ENCODE data around the gene PRUNE1. TPM values are rescaled to one million over a fixed set of nuclear protein-coding genes. Genes with fewer than 3 reads are reported as not detected.

The PRUNE1 gene
- total RNA-seq, 2 experiments from 2014 or later = 18.8 to 20.8 TPM

- Histone ChIP-seq H3K4me2 (ENCODE audit: low read length) (no peak overlapping the region), H3K9me2 (ENCODE audit: insufficient read depth, low read length) (no peaks in the 10 kb centered on the region), H3K27ac (ENCODE audit: low read depth, low read length, poor library complexity, severe bottlenecking) (no peak overlapping the region), H2AFZ (ENCODE audit: low read length) (no peak overlapping the region), H3K4me1 (ENCODE audit: insufficient read depth, low read length, poor library complexity, severe bottlenecking) (no peaks in the 10 kb centered on the region), H3K79me2 (ENCODE audit: insufficient read depth, low read depth, low read length) (no peaks in the 10 kb centered on the region), H3K9me3 (ENCODE audit: low read length) (no peaks in the 10 kb centered on the region), H3K36me3 (ENCODE audit: insufficient read depth, low read length) (peaks cover 34% of the 10 kb centered on the region), H3K4me3 (ENCODE audit: low read depth, low read length, poor library complexity, severe bottlenecking) (no peak overlapping the region), H4K20me1 (ENCODE audit: insufficient read depth, low read length) (no peaks in the 10 kb centered on the region)
- TF ChIP-seq EZH2phosphoT487 (IDR thresholded peaks at IDR 0.05; ENCODE audit: borderline replicate concordance, low read depth, low read length) (no peak), CTCF (conservative IDR thresholded peaks at IDR 0.05; ENCODE audit: low read length) (no peak)
- CTCF ChIA-PET (ENCODE audit: unreplicated experiment) = no interaction called here
- BruUV-seq (replicated peaks) = TSS peak; percentile 65
- intact Hi-C loops (cut with micrococcal nuclease; ENCODE audit: unreplicated experiment) = no loop called here
- no peak for DNase-seq (ENCODE audit: low spot score)
- POLR2A ChIA-PET = no interaction called here
These were observed 26.9 kb downstream of the PRUNE1 start for GRCh38 chr1:151035167-151035566.

DNA sequence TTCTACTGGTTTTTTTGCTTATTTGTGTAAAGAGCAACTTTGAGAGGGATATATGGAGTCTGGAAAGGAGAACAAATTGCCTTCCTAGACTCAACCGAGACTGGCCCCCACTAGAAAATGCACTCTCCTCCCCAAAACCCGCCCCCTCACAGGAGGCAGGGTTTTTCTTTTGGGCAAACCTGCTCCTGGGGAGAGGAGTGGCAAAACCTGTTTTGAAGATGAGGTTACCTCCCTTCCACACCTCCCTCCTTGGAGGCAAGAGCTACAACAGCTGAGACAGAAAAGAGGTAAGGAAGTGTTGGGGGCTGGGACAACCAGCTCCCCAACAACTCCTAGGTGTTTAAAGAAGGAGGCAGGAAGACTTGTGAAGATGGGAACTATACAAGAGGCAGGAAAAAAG is 28.1 kb downstream of the PRUNE1 start, which contains the start of gene BNIPL:
BNIPL (plus strand) TSS at position 231 of the 400 bp plus-strand sequence; CDS start at position 371, 140 bp downstream.
- BruUV-seq (replicated peaks) = no TSS peak
- ChIA-PET CTCF (ENCODE audit: unreplicated experiment) (no interaction called here), POLR2A (interaction anchor here (0.7 to 1.5 kb wide), 2 partner anchors 9 to 24 kb away, joined by 3 read pairs; no protein-coding TSS in a partner anchor)
- DNase-seq (ENCODE audit: low spot score) = no peak
- H3K9me2 ChIP-seq (ENCODE audit: insufficient read depth, low read length) = no peaks in the 10 kb centered on the region
- TF ChIP-seq EZH2phosphoT487 (IDR thresholded peaks at IDR 0.05; ENCODE audit: borderline replicate concordance, low read depth, low read length) (no peak), CTCF (conservative IDR thresholded peaks at IDR 0.05; ENCODE audit: low read length) (no peak)
- no peak within 1 kb of the TSS for H3K27ac ChIP-seq (ENCODE audit: low read depth, low read length, poor library complexity, severe bottlenecking)
- no peaks in the 10 kb centered on the region for H3K79me2 ChIP-seq (ENCODE audit: insufficient read depth, low read depth, low read length)
- no peak within 1 kb of the TSS for H3K4me3 ChIP-seq (ENCODE audit: low read depth, low read length, poor library complexity, severe bottlenecking)
- no peaks in the 10 kb centered on the region for H3K9me3 ChIP-seq (ENCODE audit: low read length)
- H3K36me3 ChIP-seq (ENCODE audit: insufficient read depth, low read length) = peaks cover 25% of the 10 kb centered on the region
- H4K20me1 ChIP-seq (ENCODE audit: insufficient read depth, low read length) = no peaks in the 10 kb centered on the region
- no peak within 1 kb of the TSS for H3K4me2 ChIP-seq (ENCODE audit: low read length)
- intact Hi-C loops (cut with micrococcal nuclease; ENCODE audit: unreplicated experiment) = no loop called here
- no peaks in the 10 kb centered on the region for H3K4me1 ChIP-seq (ENCODE audit: insufficient read depth, low read length, poor library complexity, severe bottlenecking)
- no peak within 1 kb of the TSS for H2AFZ ChIP-seq (ENCODE audit: low read length)

- ChIA-PET CTCF (ENCODE audit: unreplicated experiment) (no interaction called here), POLR2A (interaction anchor here (0.6 to 1.5 kb wide), 3 partner anchors 9 to 71 kb away, joined by 3 read pairs; no protein-coding TSS in a partner anchor)
- no TSS peak for BruUV-seq (replicated peaks)
- no peak overlapping the region for H3K4me3 ChIP-seq (ENCODE audit: low read depth, low read length, poor library complexity, severe bottlenecking)
- no peaks in the 10 kb centered on the region for H3K79me2 ChIP-seq (ENCODE audit: insufficient read depth, low read depth, low read length)
- H2AFZ ChIP-seq (ENCODE audit: low read length) = no peak overlapping the region
- no peak for DNase-seq (ENCODE audit: low spot score)
- no peaks in the 10 kb centered on the region for H4K20me1 ChIP-seq (ENCODE audit: insufficient read depth, low read length)
- H3K4me1 ChIP-seq (ENCODE audit: insufficient read depth, low read length, poor library complexity, severe bottlenecking) = no peaks in the 10 kb centered on the region
- no peak for TF ChIP-seq EZH2phosphoT487 (IDR thresholded peaks at IDR 0.05; ENCODE audit: borderline replicate concordance, low read depth, low read length)
- no peak for TF ChIP-seq CTCF (conservative IDR thresholded peaks at IDR 0.05; ENCODE audit: low read length)
- H3K36me3 ChIP-seq (ENCODE audit: insufficient read depth, low read length) = peaks cover 20% of the 10 kb centered on the region
- no peak overlapping the region for H3K4me2 ChIP-seq (ENCODE audit: low read length)
- intact Hi-C loops (cut with micrococcal nuclease; ENCODE audit: unreplicated experiment) = no loop called here
- H3K9me2 ChIP-seq (ENCODE audit: insufficient read depth, low read length) = no peaks in the 10 kb centered on the region
- H3K9me3 ChIP-seq (ENCODE audit: low read length) = no peaks in the 10 kb centered on the region
- H3K27ac ChIP-seq (ENCODE audit: low read depth, low read length, poor library complexity, severe bottlenecking) = no peak overlapping the region
These were observed 28.8 kb downstream of the PRUNE1 start for GRCh38 chr1:151037032-151037431.

Measured in OCI-LY7 (cell line).